HG03521 (cell line): ENCODE data around the gene NLRX1.
"Not testable (repeated sequence)": the region's sequence is repeated elsewhere in the genome, so short reads cannot be mapped to it uniquely, and the experiment has no call there.

Experiments used
- ATAC-seq: cut with Tn5 transposase; IDR thresholded peaks from one replicate; pipeline ENCODE4 v1.9.1; 2021; ENCODE audit warnings: mild to moderate bottlenecking, moderate library complexity; ENCODE audit not compliant: unreplicated experiment

The NLRX1 gene, protein sequence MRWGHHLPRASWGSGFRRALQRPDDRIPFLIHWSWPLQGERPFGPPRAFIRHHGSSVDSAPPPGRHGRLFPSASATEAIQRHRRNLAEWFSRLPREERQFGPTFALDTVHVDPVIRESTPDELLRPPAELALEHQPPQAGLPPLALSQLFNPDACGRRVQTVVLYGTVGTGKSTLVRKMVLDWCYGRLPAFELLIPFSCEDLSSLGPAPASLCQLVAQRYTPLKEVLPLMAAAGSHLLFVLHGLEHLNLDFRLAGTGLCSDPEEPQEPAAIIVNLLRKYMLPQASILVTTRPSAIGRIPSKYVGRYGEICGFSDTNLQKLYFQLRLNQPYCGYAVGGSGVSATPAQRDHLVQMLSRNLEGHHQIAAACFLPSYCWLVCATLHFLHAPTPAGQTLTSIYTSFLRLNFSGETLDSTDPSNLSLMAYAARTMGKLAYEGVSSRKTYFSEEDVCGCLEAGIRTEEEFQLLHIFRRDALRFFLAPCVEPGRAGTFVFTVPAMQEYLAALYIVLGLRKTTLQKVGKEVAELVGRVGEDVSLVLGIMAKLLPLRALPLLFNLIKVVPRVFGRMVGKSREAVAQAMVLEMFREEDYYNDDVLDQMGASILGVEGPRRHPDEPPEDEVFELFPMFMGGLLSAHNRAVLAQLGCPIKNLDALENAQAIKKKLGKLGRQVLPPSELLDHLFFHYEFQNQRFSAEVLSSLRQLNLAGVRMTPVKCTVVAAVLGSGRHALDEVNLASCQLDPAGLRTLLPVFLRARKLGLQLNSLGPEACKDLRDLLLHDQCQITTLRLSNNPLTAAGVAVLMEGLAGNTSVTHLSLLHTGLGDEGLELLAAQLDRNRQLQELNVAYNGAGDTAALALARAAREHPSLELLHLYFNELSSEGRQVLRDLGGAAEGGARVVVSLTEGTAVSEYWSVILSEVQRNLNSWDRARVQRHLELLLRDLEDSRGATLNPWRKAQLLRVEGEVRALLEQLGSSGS

DNA sequence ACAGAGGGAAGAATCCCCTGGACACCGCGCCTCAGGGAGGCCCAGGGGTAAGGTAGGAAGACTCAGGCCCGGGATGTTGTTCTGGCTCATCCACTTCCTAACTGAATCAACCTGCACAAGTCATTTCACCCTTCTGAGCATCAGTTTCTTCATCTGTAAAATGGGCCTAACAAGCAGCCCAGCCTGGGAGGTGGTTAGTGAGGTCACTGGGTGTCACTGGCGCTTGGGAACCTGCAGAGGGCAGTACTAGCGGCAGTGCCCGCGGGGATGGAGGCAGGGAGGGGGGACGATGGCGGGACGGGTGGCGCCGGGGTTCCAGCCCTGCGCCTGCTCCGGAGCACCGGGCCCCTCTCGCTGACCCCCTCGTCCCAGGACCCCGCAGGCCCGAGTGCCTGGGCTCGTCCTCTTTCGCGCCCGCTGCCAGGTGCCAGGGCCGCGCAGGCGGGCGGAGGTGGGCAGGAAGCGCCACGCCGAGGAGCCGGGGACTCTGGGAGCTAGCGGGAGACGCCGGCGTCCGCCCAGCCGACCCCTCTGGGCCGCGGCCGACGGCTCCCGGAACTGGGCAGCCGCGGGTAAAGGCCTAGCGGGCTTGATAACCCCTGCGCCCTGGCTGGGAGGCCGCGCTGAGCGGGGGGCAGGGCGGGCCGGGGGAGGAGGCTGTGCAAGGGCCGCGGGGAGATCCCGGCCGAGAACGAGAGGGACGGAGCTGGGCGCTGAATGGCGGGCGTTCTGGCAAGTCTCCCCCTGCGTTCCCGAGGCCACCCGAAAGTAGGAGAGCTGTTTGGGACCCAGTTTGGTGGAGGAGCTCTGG lies at the start of gene NLRX1:
TSS of gene NLRX1 (plus strand) at position 255 of the 811 bp plus-strand sequence. CDS start 2,679 bp downstream, outside the sequence.
- peak; percentile 92 for ATAC-seq

- no peak for ATAC-seq
These were observed 49.6 kb upstream of the NLRX1 start for GRCh38 chr11:119118946-119119345.

GRCh38 chr11:119120639-119121007 lies 47.9 kb upstream of the NLRX1 start:
- ATAC-seq: no peak

GRCh38 chr11:119121008-119121810 lies 47.3 kb upstream of the NLRX1 start, which contains the start of gene HINFP:
Gene HINFP (plus strand): TSS chr11:119121580. CDS start chr11:119126945, 5,365 bp downstream.
- peak; percentile 96 for ATAC-seq

DNA sequence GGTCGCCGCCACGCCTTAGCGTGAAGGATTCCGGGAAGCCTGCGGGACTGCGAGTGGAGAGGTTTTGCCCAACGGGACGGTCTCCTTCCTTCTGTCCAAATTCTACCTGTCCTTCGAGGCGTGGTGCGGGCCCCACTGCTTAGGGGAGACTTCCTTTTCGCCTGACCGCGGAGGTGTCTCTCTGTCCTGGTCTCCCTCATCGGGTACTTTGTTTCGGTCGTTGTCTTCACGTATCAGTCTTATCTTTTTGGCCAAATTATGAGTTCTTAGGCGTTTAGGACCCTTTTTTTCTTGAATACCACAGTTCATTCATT lies 46.8 kb upstream of the NLRX1 start:
- no peak for ATAC-seq

DNA sequence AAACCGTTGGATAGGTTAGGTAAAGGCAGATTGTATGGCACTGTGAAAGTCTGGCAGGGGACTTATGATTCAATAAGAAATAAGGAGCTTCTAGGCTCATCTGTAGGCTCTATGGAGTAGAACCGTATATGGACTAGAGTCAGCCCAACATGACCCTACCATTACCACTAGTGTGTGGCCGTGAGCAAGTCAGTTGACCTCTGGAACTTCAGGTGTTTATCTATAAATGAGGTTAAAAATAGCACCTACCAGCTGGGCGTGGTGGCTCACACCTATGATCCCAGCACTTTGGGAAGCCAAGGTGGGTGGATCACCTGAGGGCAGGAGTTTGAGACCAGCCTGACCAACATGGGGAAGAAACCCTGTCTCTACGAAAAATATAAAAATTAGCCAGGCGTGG lies 42.7 kb upstream of the NLRX1 start:
- ATAC-seq: no peak

DNA sequence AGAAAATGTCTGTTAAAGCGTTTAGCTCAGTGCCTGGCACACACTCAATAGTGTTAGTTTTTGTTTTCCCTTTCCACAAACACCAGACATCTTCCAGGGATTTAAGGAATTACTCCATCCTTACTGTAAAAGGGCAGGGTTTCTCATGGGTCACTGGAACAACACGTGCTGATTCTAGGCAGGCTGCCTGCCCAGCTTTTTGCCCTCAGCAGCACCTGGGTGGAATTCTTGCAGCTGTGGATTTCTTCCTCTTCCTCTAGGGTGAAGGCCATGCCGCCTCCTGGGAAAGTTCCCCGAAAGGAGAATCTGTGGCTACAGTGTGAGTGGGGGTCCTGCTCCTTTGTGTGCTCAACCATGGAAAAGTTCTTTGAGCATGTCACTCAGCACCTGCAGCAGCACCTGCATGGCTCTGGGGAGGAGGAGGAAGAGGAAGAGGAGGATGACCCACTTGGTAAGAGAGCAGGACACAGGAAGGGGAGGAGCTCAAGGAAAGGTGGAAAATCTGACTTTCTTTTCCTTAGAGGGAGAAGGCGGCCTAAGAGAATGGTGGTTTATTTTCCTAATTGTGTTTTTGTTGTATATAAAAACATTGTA lies 41.8 kb upstream of the NLRX1 start:
- ATAC-seq: no peak

- no peak for ATAC-seq
These were observed 37.9 kb upstream of the NLRX1 start for GRCh38 chr11:119130662-119131061.

GRCh38 chr11:119134389-119134978 lies 34.0 kb upstream of the NLRX1 start:
- ATAC-seq: no peak

- ATAC-seq: not testable (repeated sequence)
These were observed 29.2 kb upstream of the NLRX1 start for GRCh38 chr11:119139276-119139675.

- no peak for ATAC-seq
These were observed 23.6 kb upstream of the NLRX1 start for GRCh38 chr11:119144825-119145486.

DNA sequence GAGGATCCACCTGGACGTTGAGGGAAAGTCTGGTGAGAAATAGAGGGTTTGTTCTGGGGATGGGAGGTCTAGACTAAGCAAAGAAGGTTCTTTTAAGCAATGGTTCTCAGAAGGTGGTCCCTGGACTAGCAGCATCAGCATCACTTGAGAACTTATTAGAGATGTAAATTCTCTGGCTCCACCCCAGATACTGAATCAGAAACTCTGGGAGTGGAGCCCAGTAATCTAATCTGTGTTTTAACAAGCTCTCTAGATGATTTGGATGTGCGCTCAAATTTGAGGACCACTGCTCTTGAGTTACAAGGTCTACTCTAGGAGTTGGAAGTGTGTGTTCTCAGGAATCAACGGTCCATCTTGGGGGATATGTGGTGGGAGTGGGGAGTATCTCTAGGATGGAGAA lies 23.0 kb upstream of the NLRX1 start:
- no peak for ATAC-seq

DNA sequence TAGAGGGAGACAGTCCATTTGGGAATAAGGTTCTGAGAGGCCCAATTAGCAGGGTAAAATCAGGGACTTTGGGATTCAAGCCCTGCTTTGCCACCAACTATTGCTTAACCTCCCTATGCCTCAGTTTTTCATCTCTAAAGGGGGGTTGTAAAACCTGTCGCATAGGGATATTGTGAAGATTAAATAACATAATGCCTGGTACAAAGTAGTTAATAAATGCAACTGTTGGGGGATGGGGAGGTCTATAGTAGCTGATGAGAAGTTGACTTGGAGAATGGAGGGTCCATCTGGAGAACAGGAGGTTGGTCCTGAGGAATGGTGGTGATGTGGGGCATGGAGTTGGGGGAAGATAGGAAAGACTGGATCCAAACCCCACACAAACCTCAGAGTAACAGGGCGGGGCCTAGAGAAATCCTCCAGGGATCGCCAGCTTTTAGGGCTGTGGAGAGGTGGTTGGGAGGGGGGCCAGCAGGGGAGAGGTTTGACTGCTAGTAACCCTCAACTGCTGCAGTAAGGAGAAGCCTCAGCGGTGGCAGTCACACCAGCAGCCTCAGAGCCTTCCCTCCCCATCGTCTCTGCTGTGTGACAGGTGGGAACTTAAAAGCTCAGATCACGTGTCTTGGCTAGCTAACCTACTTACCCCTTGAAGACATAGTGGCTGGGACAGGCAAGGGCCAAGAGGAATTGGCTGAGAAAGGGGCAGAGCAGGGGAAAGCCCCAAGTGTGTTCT lies 20.8 kb upstream of the NLRX1 start:
- no peak for ATAC-seq

- ATAC-seq: no peak
These were observed 19.9 kb upstream of the NLRX1 start for GRCh38 chr11:119148720-119149017.

GRCh38 chr11:119149018-119149785 lies 19.3 kb upstream of the NLRX1 start, which contains the start of gene ABCG4:
Gene ABCG4 (plus strand): TSS chr11:119149052. CDS start chr11:119149966, 914 bp downstream.
- no peak for ATAC-seq

GRCh38 chr11:119149786-119150275 lies 18.7 kb upstream of the NLRX1 start:
- no peak for ATAC-seq

DNA sequence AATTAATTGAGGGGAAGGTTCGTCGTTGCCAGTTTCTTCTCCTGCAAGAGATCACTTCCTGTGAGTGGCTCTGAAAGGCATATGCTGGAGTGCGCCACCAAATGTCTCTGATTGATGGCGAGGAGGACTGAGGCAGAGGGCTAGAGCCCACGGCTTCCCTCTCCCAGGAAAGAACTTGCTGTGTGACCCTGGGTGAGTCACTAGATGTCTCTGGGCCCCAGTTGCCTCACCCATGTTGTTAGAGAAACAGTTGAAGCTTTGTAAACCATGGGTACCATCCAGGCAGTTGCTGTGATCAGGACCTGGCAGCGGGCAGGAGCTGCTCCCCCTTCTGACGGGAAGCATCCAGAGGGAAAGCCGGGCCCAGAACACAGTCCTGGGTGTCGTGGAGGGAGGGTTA lies 16.5 kb upstream of the NLRX1 start:
- no peak for ATAC-seq
